K562 (cell line): Measurements from ENCODE around the gene ERN1. TPM values are rescaled to one million over a fixed set of nuclear protein-coding genes. Genes with fewer than 3 reads are reported as not detected.

Source experiments
- HLTF ChIP-seq: fragments of 450-650 bp; IDR thresholded peaks from 2 replicates; pipeline ENCODE4 v1.6.1; 2016
- RAD21 ChIP-seq, 2 experiments: fragments of 250-450 bp in 1 of 2; fragments of 450-650 bp in 1 of 2; sonication (Bioruptor Pico) in 1 of 2; formaldehyde crosslinking in 1 of 2; IDR thresholded peaks in 1 of 2; conservative IDR thresholded peaks in 1 of 2; 2 replicates each; pipeline versions ENCODE4 v1.4.0 to v1.8.0; 2020 to 2022; ENCODE audit warnings: mild to moderate bottlenecking in 2 of 2, moderate library complexity in 1 of 2
- RBM15 ChIP-seq: fragments of 200-400 bp; formaldehyde crosslinking; IDR thresholded peaks from 2 replicates; pipeline ENCODE4 v1.6.1; 2018; ENCODE audit warnings: mild to moderate bottlenecking, low read length, moderate library complexity; ENCODE audit not compliant: insufficient read depth
- ZNF175 ChIP-seq: fragments of 200-800 bp; sonication (Bioruptor generic); IDR thresholded peaks from 2 replicates; pipeline ENCODE4 v1.6.1; 2016; ENCODE audit warnings: low read depth, mild to moderate bottlenecking, missing genetic modification characterization, missing compliant biosample characterization
- ZNF75A ChIP-seq: fragments of 450-650 bp; formaldehyde crosslinking; IDR thresholded peaks from 2 replicates; pipeline ENCODE4 v1.4.0; 2020; ENCODE audit warnings: mild to moderate bottlenecking
- polyA plus RNA-seq, 8 experiments: library from polyadenylated mRNA; depleted of rRNA in 4 of 8; stranded (reverse) in 5 of 8; unstranded in 3 of 8; fragments of >200 nt; fragmentation: Nextera tagmentation in 2 of 8; fragmentation: Illumina TruSeq in 1 of 8; extraction: Ambion mirVana in 2 of 8; extraction: Trizol in 1 of 8; gene quantifications; 2 replicates each; pipeline versions ENCODE4 v1.2.1 to v1.2.3, GENCODE V29; 2011 to 2014; ENCODE audit warnings: inconsistent platforms in 1 of 8, missing spikeins in 1 of 8
- total RNA-seq, 7 experiments: library from RNA; depleted of rRNA in 6 of 7; stranded (reverse); fragments of >200 nt in 6 of 7; fragmentation: Illumina TruSeq in 2 of 7; extraction: Trizol in 2 of 7; gene quantifications; 2 replicates each; pipeline versions ENCODE4 v1.2.1 to v1.2.3, GENCODE V29; 2011 to 2021; ENCODE audit warnings: low replicate concordance in 1 of 7
- TF ChIP-seq, protein P1 (sequence below), 2 experiments: fragments of 450-650 bp; formaldehyde crosslinking in 1 of 2; IDR thresholded peaks; 2 replicates each; pipeline versions ENCODE4 v1.4.0 to v1.6.1; 2014 to 2020; ENCODE audit warnings: mild to moderate bottlenecking in 2 of 2, borderline replicate concordance in 1 of 2, low read depth in 1 of 2
- TF ChIP-seq, protein P2 (sequence below): fragments of 450-650 bp; IDR thresholded peaks from 2 replicates; pipeline ENCODE4 v1.6.1; 2016

Gene ERN1
- total and polyA plus RNA-seq, 9 of the 15 experiments (the other 6 are each of a cell fraction or from before 2014, with no cell fraction given) = 2.1 to 22.5 (median 7.3) TPM

GRCh38 chr17:64016231-64016784 lies 113.6 kb downstream of the ERN1 start (continued):
- TF ChIP-seq, protein P1, sequence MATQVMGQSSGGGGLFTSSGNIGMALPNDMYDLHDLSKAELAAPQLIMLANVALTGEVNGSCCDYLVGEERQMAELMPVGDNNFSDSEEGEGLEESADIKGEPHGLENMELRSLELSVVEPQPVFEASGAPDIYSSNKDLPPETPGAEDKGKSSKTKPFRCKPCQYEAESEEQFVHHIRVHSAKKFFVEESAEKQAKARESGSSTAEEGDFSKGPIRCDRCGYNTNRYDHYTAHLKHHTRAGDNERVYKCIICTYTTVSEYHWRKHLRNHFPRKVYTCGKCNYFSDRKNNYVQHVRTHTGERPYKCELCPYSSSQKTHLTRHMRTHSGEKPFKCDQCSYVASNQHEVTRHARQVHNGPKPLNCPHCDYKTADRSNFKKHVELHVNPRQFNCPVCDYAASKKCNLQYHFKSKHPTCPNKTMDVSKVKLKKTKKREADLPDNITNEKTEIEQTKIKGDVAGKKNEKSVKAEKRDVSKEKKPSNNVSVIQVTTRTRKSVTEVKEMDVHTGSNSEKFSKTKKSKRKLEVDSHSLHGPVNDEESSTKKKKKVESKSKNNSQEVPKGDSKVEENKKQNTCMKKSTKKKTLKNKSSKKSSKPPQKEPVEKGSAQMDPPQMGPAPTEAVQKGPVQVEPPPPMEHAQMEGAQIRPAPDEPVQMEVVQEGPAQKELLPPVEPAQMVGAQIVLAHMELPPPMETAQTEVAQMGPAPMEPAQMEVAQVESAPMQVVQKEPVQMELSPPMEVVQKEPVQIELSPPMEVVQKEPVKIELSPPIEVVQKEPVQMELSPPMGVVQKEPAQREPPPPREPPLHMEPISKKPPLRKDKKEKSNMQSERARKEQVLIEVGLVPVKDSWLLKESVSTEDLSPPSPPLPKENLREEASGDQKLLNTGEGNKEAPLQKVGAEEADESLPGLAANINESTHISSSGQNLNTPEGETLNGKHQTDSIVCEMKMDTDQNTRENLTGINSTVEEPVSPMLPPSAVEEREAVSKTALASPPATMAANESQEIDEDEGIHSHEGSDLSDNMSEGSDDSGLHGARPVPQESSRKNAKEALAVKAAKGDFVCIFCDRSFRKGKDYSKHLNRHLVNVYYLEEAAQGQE (IDR thresholded peaks at IDR 0.05; ENCODE audit: borderline replicate concordance) = peak; percentile 23; the same call in 1 of the 2 replicates
- TF ChIP-seq, protein P1 (CRISPR knock-in tag; IDR thresholded peaks at IDR 0.05; ENCODE audit: low read depth) = no peak
- TF ChIP-seq RAD21 (CRISPR knock-in tag; conservative IDR thresholded peaks at IDR 0.05 in 1 of 2, IDR thresholded peaks at IDR 0.05 in 1 of 2) (peak; percentile 10 to 51; a peak in 2 of 4 replicates), ZNF75A (CRISPR knock-in tag) (no peak), ZNF175 (0 out of 2 replicates have a peak, but pooled peaks have one; percentile 32), RBM15 (no peak), HLTF (no peak)
- TF ChIP-seq, protein P2, sequence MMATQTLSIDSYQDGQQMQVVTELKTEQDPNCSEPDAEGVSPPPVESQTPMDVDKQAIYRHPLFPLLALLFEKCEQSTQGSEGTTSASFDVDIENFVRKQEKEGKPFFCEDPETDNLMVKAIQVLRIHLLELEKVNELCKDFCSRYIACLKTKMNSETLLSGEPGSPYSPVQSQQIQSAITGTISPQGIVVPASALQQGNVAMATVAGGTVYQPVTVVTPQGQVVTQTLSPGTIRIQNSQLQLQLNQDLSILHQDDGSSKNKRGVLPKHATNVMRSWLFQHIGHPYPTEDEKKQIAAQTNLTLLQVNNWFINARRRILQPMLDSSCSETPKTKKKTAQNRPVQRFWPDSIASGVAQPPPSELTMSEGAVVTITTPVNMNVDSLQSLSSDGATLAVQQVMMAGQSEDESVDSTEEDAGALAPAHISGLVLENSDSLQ = 0 out of 2 replicates have a peak, but pooled peaks have one; percentile 19
